ENCODE data around the gene PTPRM.

GRCh38 chr18:8011361-8011760 lies 444.2 kb downstream of the PTPRM start:
- TF ChIP-seq CTCF (IDR thresholded peaks at IDR 0.05) (no peak), EZH2 (IDR thresholded peaks at IDR 0.05) (no peak)

Data from neural progenitor cell (in vitro differentiated cells).